SK-N-MC (cell line): Measurements from ENCODE around the gene DYNC1LI2.

ENCODE experiments used
- FOXP2 ChIP-seq: optimal IDR thresholded peaks from 2 replicates; pipeline ENCODE3; 2011; ENCODE audit warnings: mild to moderate bottlenecking, moderate library complexity; ENCODE audit not compliant: insufficient read depth; ENCODE audit errors: extremely low read length, control extremely low read depth
- POLR2AphosphoS5 ChIP-seq: IDR thresholded peaks from 2 replicates; pipeline ENCODE4 v1.6.1; 2012; ENCODE audit warnings: mild to moderate bottlenecking, low read depth, low read length, borderline replicate concordance

GRCh38 chr16:66717112-66717675 lies 34.2 kb downstream of the DYNC1LI2 start:
- no peak for TF ChIP-seq POLR2AphosphoS5
- no peak for TF ChIP-seq FOXP2
